Activated CD4-positive, CD25-positive, alpha-beta regulatory T cell (primary cell): Measurements from ENCODE around the gene SORCS3.

Experiments
- DNase-seq, 4 experiments: peaks; one replicate each; lab custom pipeline; 2025; lab: John Stamatoyannopoulos, UW

SORCS3 gene

DNA sequence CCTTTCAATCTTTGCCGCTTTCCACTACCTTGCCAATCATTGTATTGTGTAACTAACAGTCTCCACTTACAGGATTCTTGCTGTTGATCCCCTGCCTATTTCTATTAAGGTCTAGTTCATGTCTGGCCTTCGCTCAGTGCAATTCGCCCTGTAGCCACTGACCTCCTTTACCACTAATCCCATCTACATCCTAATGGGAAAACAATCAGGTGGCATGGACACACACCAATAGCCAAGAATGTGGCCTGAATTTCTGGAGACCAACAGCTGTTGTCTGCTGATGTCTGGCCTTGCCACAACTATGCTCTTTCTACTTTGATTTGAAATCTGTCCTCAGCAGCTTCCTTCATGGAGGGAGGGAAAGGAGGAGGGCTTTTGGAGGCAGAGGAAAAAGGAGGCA, 546.2 kb downstream of the SORCS3 start:
- no peak for DNase-seq

DNA sequence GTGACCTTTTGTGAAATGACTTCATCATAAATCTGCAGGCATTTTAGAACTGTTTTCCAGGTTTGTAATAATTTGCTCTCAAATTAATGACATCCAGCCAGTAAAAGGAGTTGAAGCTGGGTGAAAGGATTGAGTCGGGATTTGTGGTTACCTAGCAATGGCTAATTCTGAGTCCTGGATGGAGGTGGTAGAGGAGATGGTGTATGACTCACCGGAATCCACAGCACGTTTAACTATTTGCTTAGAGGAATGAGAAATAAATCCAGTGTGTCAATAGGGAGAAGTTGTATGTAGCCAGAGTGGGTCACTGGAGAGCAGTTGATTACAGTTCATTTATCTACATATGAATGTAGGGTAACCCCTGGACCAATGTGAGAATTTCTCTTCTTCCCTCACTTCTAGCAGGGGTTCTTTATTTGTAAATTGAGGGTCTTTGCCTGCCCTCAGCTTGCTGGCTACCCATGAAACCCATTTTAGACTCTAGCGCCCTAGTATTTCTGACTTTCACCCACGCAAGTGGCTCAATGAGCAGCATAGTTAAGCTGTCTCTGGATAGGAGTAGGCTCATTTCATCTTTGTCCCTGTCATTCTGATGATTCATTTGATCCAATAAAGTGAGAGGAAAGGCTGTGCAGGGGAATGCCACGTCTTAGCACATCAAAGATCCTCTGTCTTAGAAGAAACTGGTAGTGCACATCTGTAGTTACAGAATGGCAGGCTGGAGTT, 547.8 kb downstream of the SORCS3 start:
- DNase-seq = no peak

DNA sequence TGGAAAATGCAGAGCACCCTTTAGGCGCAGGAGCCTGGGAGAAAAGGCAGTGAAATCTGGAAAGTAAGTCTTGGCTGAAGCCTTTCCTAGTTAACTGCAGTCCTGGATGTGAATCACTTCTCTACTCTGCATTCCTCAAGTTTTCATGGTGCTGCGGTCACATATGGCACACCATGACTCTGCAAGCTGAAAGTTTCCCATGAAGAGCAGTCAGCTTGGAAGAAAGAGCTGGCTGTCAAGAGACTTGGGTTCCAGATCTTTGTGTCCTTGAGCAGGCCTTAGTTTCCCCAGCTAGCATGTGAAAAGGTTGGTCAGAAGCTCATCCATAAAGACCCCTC, 548.3 kb downstream of the SORCS3 start:
- DNase-seq = no peak

DNA sequence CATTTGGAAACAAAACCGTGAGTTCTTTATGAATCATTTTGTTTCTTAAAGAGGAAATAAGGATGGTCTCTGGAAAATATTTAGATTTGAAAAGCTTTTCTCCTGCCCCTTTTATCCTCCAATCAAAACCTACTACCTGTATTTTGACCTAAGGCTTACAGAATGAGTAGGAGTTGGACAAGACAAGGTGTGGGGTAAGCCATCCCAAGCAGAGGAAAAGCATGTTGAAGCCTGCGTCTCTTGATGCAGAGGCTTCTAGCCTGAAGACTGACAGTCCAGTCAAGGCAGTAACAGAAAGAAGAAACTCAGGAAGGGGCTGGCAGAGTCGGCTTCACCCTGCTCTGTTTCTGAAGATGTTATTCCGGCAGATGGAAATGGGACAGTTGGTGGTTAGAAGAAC, 551.1 kb downstream of the SORCS3 start:
- no peak for DNase-seq

DNA sequence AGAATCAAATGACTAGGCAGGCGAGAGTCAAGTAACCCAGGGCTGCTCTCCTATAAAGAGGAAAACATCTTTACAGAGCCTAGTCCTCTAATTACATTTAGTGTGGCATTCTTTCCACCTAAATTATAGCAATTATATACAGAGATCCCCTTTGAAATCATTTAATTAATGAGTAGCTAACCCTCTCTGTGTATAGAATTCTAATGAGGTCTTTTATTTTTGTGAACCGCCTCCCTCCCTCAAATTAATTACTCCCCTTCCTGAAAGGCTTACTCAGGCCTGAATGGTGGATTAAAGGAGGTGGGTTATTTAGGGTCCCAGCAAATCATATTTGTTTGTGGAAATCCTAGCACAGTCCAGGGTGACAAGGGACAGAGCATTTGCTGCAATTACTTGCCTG, 551.8 kb downstream of the SORCS3 start:
- DNase-seq = no peak

DNA sequence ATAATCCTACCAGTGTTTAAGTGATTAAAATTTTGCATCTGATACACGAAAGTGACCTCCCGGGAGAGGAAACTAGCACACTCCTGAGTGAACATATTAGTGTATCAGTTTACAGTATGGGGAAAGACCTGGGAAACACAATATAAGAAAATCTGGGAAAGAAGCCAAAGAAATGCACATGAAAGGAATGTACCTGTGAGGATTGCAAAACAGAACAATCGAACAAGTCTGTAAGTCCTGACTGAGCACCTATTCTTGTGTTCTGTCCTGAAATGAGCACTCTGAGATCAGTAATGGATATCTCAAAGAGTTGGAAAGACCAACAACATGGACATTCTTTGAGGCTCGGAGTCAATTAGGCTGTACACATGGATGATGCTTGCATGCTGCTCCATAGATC, 554.7 kb downstream of the SORCS3 start:
- DNase-seq = no peak

DNA sequence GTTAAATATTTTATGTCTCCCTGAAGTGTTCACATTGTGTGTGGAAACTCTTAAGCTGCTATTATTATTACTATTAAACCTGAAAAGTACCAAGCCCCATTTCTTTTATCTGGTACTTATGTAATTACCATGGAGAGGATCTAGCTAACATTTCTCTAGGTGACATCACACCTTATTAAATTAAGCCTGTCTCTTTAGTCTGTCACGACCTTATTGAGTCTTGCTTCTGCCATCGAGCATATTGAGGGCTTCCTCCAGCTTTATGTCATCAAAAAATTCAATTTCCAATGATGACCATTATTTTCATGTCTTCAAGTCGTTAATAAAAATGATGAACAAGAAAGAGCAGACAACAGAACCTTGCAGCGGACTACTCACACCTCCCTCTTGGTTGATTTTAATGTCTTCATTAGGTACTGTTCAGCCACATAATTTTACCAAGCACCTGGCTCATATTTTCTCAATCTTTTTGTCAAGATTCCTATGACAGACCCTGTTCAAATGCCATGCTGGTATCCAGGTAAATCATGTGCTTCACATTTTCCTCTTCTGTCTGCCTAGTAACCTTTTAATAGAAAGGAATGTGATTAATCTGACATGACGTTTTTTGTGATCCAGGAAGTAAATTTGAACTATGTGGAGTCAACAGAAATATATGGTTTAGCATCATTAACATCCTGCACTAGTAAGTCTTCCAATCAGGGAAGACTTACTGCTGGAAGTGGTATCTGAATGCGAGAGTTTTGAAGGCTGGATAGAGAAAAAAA, 556.7 kb downstream of the SORCS3 start:
- DNase-seq = no peak

DNA sequence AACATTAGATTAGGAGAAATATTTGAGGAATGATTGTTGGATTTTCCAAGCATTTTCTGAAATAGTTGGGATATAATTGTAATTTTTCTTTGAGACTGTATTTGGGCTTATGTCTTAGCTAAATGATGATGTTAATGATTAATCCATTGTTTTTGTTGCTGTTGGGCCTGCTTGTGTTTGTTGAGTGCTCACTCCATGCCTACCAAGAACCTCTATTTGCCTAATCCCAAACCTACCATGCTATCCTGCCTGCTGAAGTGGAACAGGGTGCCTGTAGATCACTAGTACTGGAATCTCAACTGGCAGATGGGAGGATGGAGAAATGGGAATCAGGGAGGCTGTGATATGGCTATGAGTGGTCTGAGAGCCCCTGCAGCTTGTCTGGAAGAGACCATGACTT, 565.5 kb downstream of the SORCS3 start:
- DNase-seq = no peak

DNA sequence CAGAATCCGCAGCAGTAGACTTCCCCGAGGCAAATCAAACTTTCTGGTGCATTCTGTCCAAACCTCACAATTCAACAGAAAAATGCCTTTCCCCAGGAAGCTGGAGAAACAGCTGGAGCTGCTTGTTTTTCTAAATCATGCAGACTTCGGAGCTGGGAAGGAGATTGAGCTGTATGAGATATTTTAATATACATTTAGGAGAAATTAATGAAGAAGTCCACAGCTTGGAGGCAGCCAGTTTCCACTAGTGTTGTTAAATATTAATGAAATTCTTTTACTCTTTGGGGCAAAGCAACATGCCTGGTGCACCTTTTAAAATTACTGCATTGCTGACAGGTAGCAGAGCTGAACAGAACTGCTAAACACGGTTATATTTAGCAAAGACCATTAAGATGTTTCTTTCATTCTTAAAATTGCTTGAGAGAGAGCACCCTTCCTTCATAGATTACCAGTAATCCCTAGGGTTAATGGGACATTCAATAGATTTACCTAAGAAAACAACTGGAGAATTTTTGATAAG, 566.4 kb downstream of the SORCS3 start:
- DNase-seq = no peak

DNA sequence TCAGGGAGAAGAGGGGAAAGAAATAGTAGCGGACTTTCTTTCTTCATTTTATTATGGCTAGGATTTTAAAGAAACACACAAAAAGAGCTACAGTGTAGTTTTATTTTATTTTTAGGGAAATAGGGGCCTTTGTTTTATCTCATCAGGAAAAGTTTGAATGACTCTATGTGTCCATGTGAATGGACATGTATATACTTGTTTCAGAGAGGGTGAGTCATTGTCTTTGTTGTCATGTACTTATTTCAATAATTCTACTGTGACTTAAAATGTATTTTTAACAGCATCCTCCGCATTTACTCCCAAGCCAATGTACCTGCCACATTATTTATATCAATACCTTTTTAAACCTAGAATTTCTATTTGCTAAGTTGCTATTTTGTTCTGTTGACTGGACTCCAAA, 569.5 kb downstream of the SORCS3 start:
- DNase-seq = no peak

DNA sequence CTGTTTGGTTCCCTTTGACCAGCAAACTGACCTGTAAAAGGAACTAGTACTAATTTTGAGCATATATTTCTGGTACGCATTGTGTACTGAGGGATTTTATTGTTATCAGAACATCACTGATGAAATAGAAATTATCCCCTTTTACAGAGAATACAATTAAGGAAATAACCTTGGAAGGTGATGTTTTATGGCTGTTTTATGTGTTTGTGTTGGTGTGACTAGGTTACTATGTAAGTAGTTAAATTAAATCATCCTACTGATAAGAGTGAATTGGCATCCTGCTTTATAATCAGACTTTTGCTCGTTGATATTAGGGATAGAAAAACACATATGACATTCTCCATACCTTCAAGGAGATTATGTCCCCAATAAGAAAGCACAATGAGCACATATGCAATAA, 596.6 kb downstream of the SORCS3 start:
- no peak for DNase-seq

DNA sequence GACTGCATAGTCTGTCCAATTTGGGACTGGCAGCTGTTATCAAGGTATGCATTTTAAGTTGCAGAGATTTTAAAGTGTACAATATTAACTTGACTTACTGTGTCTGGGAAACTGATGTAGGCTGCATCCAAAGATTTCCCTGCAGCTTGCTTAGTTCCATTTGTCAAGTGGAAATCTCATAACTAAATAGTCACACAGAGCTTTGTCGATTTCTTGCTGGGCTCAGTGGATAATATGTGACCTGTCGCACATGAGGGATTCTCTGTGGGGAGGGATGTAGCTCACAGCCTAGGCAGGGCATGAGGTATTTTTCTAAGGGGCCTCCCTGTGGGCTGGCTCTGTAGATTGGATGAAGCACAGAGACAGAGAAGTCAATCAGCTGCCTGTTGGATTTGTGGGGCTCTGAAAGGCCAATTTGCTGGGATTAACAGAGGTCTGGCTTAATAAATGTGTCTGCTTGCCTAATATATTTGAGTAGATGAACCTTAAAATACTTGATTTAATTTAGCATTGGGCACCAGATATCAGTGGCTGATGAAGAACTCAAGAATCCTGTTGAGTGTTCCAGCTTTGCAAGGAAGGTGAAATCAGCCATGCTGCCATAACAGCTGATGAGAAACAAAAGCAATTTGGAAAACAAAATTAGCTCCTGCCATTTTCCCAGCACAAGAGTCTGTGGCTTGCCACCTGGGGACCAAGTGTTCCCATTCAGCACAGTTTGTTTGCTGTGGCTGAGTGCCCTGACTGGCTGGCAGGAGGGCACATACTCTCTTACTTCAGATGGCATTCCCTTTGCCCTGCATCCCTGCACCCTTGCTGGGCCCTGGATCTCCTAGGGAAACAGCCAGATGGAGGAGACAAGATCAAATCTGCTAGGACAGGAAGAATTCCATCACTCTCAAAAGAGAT, 598.5 kb downstream of the SORCS3 start:
- DNase-seq = no peak

DNA sequence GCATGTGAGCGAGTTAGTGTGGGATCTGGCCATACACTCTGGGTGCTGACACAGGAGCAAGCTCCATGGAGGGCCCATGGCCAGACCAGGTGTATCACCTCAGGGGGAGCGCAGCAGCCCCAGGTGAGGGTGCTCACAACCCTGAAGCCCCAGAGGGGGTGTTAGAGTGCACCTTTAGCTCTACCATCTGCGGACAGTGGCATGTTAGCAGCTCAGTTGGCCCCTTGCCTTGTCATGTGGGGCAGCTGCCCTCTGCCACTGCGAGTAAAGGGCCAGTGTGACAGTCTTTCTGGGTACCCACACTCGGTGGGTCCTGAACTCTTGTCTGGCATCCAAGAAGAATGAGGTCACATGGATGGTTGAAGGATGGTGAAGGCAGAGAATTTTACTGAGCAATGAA, 600.2 kb downstream of the SORCS3 start:
- DNase-seq = no peak

DNA sequence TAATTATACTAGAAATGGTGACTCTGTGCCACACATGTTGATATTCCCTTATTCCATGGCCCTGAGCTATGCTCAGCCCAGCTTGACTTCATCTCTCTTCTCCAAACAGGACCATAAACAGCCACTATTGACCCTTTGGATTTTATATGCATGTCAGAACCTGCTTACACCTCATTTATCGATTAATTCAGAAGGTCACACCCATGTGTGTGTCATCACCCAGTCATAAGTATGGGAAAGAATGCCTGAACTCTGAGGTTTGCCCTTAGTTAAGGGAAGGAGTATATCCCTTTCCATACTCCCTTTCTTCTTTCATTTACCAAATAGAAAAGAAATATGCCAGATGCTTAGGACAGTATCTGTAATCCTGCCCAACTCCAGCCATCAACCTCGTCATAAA, 602.3 kb downstream of the SORCS3 start:
- DNase-seq = no peak

DNA sequence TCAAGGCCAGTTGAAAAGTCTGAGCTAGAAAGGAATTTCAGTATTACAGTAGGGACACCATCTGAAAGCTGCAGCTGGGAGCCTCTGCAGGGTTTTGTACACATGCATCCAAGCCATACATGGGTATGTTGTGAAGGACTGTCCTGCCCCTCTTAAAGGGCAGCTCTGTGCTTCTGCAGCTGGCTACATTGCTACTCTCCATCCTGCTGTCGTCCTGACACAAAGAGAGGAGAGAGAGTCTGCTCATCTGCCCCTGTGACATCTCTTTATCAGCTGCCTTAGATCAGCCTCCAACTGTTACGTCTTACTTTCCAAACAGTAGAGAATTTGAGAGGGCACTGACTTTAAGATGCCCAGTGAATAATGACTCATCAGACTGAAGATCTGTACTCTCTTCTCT, 602.7 kb downstream of the SORCS3 start:
- no peak for DNase-seq

DNA sequence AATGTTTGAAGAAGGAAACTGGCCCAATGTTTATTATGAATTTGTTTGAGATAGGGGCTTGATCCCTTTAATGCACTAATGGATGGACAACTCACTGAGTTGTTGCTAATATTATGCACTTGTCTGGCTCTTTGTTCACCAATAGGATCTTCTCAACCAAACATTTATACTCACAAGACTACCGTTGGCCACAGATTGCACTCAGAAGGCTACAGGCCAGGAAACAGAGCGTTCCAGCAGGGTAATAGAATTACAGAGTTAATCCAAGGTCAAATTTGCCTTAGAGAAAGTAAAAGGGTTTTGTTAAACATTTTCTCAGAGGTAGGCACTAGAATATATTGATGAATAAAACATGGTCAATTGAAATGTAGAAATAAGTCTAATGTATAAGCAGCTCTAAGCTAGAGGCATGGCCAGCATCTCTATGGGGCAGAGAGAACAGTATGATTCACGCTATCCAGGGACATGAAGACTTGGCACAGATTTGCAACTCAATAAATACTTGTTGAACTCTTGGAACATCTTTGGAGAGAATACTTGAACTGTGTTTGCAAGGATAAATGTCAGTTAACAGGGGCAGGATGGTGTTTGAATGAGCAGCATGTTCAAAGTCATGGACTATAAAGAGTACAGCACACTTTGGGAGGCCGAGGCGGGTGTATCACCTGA, 606.9 kb downstream of the SORCS3 start:
- DNase-seq = no peak

DNA sequence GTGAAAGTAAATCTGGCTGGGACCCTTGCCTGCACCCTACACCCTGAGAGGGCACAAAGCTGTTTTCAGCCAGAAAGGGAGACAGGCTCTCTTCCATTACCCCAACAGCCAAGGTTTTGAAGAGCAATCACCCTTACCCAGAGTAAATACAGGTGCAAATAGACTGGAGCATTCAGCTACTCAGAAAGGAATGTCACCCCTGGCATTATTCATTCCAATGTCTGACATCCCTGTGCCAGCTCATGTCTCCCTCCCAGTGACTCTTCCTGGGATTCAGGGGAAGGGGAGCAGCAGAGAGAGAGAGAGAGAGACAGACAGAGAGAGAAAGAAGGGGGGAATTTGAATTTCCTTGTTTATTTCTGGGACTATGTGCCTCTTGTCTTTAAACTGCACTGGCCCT, 611.8 kb downstream of the SORCS3 start:
- DNase-seq = no peak

DNA sequence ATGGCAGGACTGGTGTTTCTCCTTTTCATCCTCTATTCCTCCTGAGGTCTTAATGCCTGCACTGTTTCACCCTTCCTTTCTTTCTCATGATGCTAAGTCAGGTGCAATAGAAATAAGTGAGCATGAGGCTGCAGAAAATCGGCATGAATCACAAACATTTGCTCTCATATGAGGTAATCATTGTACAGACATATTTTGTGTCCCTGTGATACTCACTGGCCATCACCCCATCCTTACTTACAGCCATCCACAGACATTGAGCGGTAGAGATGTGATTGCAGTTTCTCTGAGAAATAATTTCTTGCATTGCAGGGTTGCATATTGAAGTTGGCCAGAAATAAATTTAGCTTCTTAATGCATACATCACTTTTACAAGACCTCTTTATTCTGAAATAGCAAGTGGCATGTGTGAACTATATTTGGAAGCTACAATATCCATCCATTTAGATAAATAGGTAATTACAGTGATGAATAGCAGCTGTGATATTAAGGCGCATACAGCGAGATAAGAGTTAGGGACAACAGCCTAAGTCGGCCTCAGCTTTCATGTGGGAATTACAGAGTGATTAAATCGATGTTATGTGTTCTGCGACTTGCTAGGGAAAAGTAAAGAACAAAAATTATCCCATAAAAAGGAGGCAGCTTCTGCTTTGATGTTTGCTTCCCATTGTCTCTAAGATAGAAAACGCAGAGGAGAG, 612.6 kb downstream of the SORCS3 start:
- no peak for DNase-seq

DNA sequence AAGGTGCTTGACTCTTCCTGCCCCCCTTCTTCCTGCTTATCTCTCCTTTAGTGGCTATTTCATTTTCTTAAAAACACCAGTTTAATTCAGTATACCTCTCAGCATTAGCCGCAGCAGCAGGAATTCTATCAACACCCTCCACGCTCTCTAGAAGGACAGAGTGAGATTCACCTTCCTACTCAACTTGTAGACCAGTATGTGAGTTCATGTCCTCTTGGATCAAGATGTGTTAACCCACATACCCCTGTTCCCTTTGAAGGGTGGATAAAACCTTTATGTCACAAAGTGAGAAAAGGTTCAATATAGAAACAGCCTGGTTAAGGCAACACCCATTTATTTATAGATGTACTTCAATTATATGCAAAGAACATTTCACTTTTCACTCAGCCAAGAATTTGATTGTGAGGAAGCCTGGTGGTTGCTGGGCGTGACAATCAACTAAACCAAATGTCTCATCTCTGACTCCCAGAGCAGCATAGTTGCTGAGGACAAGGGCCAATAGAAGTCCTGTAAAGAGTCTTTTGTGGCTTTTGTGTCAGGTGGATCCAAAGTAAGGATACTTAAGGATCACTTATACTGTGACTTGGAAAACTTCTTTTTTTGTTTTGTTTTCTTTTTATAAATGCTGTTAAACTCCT, 617.1 kb downstream of the SORCS3 start:
- no peak for DNase-seq

DNA sequence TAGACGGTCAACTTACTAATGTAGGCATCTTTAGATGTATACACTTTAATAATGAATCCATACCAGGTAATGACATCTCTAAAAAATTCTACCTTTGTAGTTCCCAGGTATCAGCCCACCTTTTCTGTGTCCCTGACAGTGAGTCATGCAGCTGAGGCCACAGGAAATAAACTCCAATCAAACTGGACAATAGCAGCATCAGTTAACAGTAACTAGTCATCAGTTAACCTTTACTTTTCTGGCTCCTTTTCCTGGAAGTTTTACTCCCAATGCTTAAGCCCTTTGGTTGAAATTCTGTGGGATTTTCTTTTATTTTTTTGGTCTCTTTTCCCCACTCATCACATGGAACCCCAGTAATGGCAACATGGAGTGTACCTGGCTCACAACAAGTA, 617.6 kb downstream of the SORCS3 start:
- no peak for DNase-seq

DNA sequence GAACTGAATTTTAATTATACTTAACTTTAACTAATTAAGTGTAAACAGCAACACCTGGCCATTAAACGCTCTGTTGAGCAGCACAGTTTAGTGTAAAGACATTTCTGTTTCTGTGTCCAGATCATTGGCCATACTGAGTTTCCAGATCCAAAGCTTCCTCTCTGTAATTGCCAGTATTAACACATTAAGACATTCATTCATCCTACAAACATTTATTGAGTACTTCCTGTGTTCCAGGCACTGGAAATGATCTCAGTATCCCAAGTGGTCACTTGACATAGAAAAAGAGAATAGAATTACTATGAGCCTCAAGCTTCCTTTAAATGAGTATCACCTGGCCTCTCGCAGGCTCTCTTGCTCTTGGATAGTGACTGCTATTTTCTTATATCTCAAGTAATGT, 618.1 kb downstream of the SORCS3 start:
- no peak for DNase-seq
